ENCODE measurements around the gene RPL32. TPM values are rescaled to one million over a fixed set of nuclear protein-coding genes. Genes with fewer than 3 reads are reported as not detected.

The RPL32 gene
- total RNA-seq, 1 experiment from 2014 or later: 2,021 TPM

DNA sequence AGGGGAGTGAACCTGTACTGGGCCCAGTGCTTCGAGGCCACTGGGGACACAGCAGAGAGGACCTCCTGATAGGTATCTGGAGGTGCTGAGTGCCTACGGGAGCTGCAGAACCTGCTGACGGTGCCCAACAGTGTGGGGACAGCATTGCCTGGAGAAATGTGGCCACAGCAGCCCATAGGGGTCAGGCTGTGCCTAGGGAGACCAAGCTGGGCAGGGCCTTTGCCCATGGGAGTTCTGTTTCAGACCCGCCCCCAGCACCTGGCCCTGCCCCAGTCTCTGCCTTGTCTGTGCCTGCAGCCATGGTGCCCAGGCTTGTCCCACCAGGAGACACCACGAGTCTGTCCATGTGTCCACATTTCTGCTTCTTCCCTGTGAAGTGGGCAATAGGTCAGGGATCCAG, 15.3 kb upstream of the RPL32 start:
- no peak for TF ChIP-seq CTCF (conservative IDR thresholded peaks at IDR 0.05)
- H3K36me3 Mint-ChIP-seq (ENCODE audit: insufficient read depth in 1 of 3, low read depth in 3 of 3): no peaks in the 10 kb centered on the region
- no peak overlapping the region for H3K4me3 Mint-ChIP-seq
- H3K14ac ChIP-seq (ENCODE audit: insufficient read depth, low read length): no peak overlapping the region; the same call in 1 of the 2 replicates
- H2BK15ac ChIP-seq (ENCODE audit: low read depth, low read length): no peak overlapping the region
- no CpG with 5 or more reads among the region's 5 CpGs for WGBS (ENCODE audit: extremely low coverage, insufficient read length, low lambda C conversion rate)
- H3K23me2 ChIP-seq (ENCODE audit: insufficient read length, low read depth, low read length, poor library complexity, severe bottlenecking): no peaks in the 10 kb centered on the region
- no peaks in the 10 kb centered on the region for H4K20me1 ChIP-seq (ENCODE audit: control insufficient read depth, insufficient read depth, insufficient read length)
- peaks cover 50% of the 10 kb centered on the region for H3K27me3 Mint-ChIP-seq (ENCODE audit: low read depth)
- H2AK5ac ChIP-seq (ENCODE audit: insufficient read length, low read length): no peak overlapping the region
- H3T11ph ChIP-seq (ENCODE audit: low read length): no peak overlapping the region
- H3K27me3 ChIP-seq (ENCODE audit: insufficient read depth, low read length): no peaks in the 10 kb centered on the region; the same call in 1 of the 2 replicates
- H3K9ac ChIP-seq (ENCODE audit: extremely low read depth, insufficient read length, low read length): no peak overlapping the region
- no peak overlapping the region for H2BK120ac ChIP-seq (ENCODE audit: low read depth, low read length, poor library complexity, severe bottlenecking)
- no peak overlapping the region for H3K27ac ChIP-seq (ENCODE audit: insufficient read length, low read depth, low read length)
- peak; percentile 72 for DNase-seq
- 0 out of 4 replicates have a peak, but pooled peaks cover 2 to 3% of the 10 kb centered on the region in 2 experiments for H3K4me1 Mint-ChIP-seq
- H2BK20ac ChIP-seq (ENCODE audit: low read depth, low read length, poor library complexity, severe bottlenecking): no peak overlapping the region
- no peak overlapping the region for H3K4me2 ChIP-seq (ENCODE audit: insufficient read depth, insufficient read length, low read length)
- no peaks in the 10 kb centered on the region for H3K9me3 ChIP-seq (ENCODE audit: control insufficient read depth, low read depth, low read length)
- H3K79me2 ChIP-seq (ENCODE audit: insufficient read depth, low read length): no peaks in the 10 kb centered on the region
- H3K23ac ChIP-seq (ENCODE audit: insufficient read length, low read depth, low read length): no peak overlapping the region
- H2AFZ ChIP-seq (ENCODE audit: low read length): no peak overlapping the region
- H3K79me1 ChIP-seq (ENCODE audit: insufficient read depth, low read depth, low read length, poor library complexity, severe bottlenecking): no peaks in the 10 kb centered on the region
- H3K18ac ChIP-seq (ENCODE audit: insufficient read length, low read depth, low read length): no peak overlapping the region
- no peak overlapping the region for H2BK12ac ChIP-seq (ENCODE audit: insufficient read length, low read depth, low read length)
- H3K4me1 ChIP-seq (ENCODE audit: insufficient read depth, low read length): no peaks in the 10 kb centered on the region
- H3K4ac ChIP-seq (ENCODE audit: low read depth, low read length): no peak overlapping the region
- H4K5ac ChIP-seq (ENCODE audit: insufficient read length, low read depth, low read length): no peak overlapping the region
- H2BK5ac ChIP-seq (ENCODE audit: insufficient read length, low read length): no peak overlapping the region
- no peak overlapping the region for H3K27ac Mint-ChIP-seq
- no peaks in the 10 kb centered on the region for H3K9me3 Mint-ChIP-seq
- H4K91ac ChIP-seq (ENCODE audit: insufficient read length, low read depth, low read length): no peak overlapping the region
- no peak overlapping the region for H3K56ac ChIP-seq (ENCODE audit: insufficient read length, low read depth, low read length)
- H4K8ac ChIP-seq (replicated peaks; ENCODE audit: insufficient read length, low read depth, low read length): no peak overlapping the region
